ENCODE data around the gene ISG20L2.

- TF ChIP-seq CTCF (IDR thresholded peaks at IDR 0.05) (no peak), POLR2A (IDR thresholded peaks at IDR 0.05) (no peak)
Measured at GRCh38 chr1:156738407-156738806, 9.8 kb upstream of the ISG20L2 start.
